ENCODE data around the gene RAD51B.

The RAD51B gene

DNA sequence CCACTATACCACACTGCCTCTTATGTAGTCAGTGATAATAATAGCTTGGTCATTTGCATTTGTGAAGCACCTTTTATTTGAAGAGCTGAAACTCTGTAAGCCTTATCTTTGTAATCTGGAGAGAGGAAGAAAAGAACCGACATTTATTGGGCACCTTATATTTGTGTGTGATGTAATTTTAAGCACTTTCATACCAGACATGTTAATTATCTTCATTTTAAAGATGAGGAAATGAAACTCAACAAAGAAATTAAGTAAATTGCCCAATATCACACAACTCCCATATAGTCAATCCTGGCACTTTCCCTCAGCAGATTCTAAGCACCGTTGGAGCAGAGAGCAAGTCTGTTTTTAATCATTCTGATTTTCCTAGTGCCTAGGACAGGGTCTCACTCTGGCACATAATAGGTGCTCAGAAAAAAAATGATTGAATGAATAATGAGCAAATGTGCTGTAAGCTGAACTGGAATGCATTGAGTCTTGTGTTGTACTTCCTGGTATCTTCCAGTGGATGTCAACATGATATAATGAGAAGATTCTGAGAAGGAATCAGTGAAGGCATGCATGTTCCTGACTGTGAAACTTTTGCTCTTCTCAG lies 554.4 kb downstream of the RAD51B start:
- DNase-seq (ENCODE audit: low read depth in 1 of 2, low spot score in 1 of 2): no peak

DNA sequence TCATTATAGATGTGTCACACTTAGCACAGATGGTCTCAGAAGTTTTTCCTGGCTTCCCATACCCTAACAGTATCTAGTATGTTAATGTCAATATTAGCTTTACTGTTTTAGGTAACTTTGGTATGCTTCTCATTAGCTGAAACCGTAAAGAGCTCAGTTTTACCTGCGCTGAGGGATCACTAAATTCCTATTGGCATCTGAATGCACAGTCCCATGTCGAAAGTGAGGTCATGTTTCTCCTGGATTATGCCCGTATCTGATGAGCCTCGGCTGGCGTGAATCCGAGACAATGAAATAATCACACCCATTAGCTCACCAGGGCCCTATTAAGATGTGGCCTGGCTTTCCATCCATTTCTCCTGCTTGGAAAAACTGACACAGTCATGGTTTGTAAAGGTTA lies 555.1 kb downstream of the RAD51B start:
- no peak for DNase-seq (ENCODE audit: low read depth in 1 of 2, low spot score in 1 of 2)

DNA sequence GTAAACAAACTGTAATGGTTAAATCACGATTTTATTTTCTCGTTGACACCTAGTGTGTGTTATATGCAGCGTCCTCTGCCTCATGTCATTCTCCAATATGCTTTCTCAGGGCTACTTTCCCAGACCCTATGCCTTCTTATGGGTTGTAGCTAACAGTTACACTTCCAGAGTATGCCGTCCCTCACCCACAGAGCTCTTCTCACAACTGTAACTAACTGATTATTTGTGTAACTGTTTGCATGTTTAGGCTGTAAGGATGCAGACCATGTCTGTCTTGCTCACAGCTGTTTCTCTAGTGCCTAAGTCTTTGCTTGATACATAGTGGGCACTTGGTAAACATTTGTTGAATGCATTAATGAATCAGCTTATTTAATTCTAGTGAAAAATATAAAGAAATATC lies 555.8 kb downstream of the RAD51B start:
- no peak for DNase-seq (ENCODE audit: low read depth in 1 of 2, low spot score in 1 of 2)

DNA sequence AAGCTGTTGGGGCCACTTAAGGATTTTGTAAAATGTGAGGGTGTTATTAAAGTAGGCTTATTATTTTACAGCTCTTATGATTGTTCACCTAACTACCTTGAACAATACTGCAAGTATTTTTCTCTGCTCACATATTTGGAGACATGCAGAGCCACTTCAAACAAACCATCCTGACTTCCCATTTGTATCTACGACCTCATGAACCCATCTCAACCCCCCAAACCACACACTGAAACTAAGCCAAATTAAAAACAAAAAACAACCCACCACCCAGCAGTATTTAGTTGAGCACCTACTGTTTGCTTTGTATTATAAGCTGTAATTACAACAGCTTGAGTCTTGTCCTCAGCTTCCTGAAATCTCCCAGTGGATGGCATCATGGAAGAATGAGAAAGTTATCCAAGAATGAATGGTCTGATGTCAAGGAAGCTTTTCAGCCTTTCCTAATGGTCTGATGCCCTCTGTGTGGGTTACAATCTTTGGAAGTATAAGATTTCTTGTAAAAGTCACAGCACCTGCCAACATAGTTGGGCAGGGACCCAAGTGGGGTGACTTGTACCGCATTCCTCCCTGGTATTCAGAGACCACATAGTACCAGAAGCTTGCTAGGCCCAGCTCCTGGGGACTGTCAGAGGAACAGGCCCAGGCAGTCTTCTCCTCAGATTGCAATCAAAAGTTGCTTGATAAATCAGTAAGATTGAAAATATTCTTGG lies 556.6 kb downstream of the RAD51B start:
- no peak for DNase-seq (ENCODE audit: low read depth in 1 of 2, low spot score in 1 of 2)

DNA sequence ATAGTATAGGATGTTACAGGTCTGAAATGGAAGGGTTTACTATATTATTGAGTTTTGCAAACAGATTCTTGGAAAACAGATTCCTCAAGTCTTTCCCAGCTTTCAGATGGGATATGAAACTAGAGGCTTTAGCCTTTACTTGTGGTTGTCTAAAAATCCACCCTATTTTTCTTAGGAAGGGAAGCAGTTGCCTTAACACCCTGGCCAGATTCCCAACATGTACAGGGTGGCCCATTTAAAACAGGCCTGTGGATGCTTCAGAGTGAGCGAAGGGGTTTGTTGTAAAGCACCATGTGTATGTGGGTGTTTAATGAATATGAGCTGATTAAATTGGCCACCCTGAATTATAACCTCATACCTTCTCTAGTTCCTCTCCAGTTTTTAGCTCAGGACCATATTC lies 557.4 kb downstream of the RAD51B start:
- DNase-seq (ENCODE audit: low read depth in 1 of 2, low spot score in 1 of 2): no peak

DNA sequence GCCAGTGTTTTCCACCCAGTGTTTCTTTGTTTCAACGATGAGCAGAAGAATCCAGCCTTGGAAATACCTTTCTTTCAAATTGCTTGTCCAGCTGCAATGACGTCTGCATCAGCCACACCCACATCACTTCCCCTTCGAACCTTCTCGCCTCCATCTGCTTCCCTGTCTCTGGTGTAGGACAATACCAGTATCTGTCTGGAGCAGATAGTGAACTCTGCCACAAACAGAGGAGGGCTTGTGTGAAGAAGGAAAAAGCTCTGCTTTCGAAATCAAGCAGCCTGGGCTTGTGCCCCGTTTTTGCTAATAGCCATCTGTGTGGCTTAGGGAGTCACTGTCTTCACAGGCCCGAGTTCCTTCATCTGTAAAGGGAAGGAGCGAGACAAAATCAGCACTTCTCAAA lies 557.9 kb downstream of the RAD51B start:
- no peak for DNase-seq (ENCODE audit: low read depth in 1 of 2, low spot score in 1 of 2)

DNA sequence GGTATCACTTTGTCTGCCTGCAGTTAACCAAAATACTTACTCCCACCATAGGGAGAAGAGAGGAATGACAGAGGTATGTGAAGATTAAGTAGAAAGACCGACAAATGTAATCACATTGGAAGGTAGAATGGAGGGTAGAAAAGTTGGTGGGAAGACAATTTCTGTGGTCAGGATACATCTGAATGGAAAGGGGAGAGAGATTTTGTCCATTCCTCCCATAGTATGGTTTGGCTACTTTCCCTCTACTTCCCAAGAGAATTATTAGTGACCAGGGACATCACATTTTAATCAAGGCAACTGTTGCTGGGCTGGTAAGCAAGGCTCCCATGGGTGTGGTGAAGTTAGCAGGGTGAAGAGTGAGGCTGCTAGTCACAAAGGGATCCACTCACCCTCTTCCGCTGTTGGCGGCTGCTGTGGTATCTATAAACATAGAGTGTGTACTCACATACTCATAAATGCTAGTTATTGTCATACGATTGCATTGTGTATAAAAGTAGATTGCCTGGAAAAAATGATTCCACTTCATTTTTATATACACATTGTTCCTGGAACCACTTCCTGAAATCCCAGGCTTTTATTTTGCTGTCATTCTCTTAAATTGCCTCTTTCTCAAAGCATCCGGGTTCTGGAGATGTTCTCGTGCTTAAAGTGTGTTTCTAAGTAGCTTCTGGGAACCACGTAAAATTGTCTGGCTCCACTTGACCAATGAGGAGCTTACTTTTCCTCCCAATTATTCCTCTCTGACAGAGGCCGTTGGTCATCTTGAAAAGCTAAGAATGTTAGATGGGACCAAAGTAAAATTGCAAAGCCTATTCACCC lies 560.1 kb downstream of the RAD51B start:
- no peak for DNase-seq (ENCODE audit: low read depth in 1 of 2, low spot score in 1 of 2)

DNA sequence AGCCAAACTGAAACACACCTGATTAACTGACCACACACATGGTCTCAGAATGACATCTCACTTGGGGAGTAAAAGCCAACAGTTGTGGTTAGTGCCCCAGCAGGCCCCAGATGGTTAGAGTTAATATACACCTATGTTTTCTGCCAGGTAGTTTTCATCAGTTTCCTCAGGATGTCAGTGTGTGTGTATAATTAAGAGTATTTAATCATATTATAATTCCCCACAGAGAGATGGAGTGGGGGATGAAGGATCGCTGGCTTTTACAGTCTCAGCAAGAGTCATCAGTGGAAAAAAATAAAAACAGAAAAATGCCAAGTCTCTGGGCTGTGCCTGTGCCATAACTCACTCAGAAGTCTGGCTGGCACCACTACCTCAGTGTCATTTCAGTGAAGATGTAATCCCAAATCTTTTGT lies 560.8 kb downstream of the RAD51B start:
- DNase-seq (ENCODE audit: low read depth in 1 of 2, low spot score in 1 of 2): no peak

DNA sequence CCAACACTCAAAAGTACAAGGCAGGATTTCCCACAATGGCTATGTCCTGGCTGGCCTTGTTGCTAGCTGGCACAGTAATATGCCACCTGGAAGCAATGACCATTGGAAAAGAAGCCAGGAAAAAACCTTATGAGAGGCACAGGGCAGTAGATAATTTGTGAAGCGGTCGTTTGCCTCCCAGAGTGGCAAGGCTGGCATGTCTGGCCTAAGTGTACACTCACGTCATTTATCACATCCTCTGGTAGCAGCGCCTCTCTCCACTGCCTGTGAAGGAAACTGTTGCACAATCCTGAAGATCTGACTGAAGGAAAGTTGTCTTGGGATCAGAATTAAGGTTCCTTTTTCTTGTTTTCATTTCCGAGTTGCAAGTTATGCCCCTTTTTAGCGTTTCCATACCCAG lies 564.8 kb downstream of the RAD51B start:
- no peak for DNase-seq (ENCODE audit: low read depth in 1 of 2, low spot score in 1 of 2)

DNA sequence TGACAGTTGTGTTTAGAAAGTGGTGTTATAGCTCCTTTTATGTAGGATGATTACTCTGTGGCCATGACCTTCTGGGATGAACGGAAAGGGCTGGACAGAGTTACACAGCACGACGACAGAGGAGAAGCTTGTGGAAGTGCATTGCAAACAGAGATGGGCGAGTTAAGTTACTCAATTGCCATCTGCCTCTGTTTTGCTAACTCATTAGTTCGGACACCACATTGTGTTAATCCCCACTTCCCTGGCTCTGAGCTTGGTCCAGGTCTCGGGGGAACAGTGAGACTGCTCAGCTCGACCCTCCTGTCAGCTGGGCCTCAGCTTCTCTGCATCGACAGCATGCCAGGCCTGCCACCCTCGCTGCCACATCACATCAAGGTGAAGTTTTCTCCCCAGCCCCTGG lies 565.3 kb downstream of the RAD51B start:
- no peak for DNase-seq (ENCODE audit: low read depth in 1 of 2, low spot score in 1 of 2)

DNA sequence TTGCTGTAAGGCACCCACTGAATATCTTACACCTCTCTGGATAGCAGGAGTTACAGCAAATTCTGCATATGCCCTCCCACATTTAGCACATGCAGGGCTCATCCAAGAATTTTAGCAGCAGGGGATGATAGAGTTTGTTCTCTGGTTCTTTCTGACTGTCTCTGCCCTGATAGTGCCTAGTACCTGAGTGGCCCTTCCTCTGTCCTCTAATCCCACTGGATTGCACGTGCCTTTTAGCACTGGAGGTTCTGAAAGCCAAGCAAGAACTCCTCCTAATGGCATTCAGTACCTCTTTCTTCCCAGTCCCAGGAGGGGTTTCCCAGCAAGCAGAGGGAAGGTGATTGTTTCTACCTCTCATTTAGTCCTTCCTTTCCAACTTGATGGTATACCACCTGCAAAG lies 566.9 kb downstream of the RAD51B start:
- no peak for DNase-seq (ENCODE audit: low read depth in 1 of 2, low spot score in 1 of 2)

DNA sequence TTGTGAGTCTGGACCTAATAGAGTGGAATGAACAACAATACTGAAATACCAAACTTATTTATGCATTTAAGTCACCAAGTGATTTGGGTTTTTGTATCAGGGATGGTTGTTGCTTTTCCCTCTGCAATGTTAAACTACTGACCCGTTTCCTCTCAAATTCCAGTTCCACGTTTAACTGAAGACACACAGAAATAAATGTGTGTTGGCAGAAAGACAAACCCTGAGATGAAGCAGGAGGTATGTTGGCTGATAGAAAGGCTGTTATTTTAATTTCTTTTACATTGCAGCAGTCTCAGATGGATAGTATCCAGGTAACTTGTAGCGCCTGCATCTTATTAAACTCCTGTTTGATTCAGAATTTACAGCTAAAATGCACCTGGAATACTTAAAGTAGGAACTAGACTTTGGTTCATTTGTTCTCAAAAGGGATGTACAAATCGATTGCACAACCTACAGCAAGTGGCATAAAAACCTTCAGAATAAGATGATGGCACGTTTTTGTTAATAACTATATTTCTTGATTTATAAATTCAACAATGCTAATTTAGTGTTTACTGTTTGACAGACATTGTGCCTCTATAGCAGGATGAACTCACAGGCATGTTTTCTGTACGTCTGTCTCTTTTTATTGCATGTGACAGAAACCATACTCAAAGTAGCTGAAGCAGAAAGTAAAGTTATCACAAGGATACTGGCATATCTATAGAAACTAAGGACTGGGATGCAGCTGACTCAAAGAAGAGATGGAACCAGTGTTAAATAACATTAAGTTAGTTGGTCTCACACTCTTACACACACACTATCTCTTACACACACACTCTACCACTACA lies 567.6 kb downstream of the RAD51B start:
- DNase-seq (ENCODE audit: low read depth in 1 of 2, low spot score in 1 of 2): no peak

DNA sequence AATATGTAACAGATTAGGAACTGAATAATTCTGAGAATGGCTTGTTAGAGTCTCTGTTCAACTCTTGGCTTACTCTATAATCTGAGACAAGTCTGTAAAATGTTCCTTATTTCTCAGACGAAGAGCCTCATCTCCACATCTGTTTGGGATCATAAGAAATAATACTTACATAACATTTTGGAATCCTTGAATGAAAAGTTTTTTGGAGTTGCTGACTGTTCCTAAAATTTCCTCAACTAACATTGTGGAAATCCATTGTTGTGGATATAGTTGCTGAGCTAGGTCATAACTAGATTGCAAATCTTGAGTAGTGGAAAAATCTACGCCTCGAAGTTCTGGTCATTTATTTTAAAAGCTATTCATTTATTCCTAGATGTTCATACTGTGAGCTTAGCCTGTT lies 570.4 kb downstream of the RAD51B start:
- no peak for DNase-seq (ENCODE audit: low read depth in 1 of 2, low spot score in 1 of 2)

DNA sequence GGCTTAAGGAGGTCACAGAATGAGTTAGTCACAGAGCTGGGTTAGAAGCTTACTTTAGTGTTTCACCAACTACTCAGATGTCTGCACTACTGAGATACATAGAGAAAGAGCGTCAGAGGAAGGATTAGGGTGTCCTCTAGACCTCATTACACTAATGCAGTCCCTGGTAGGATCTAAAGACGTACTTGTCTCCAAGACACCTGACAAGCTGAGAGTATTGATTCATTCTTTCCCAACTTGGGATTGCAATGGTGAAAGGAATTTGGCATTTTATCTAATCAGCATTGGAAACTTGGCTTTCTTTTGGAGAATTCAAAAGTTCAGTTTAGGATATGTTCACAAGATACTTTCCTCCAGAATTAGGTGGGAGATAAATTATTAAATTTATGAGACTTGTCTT lies 571.2 kb downstream of the RAD51B start:
- no peak for DNase-seq (ENCODE audit: low read depth in 1 of 2, low spot score in 1 of 2)

DNA sequence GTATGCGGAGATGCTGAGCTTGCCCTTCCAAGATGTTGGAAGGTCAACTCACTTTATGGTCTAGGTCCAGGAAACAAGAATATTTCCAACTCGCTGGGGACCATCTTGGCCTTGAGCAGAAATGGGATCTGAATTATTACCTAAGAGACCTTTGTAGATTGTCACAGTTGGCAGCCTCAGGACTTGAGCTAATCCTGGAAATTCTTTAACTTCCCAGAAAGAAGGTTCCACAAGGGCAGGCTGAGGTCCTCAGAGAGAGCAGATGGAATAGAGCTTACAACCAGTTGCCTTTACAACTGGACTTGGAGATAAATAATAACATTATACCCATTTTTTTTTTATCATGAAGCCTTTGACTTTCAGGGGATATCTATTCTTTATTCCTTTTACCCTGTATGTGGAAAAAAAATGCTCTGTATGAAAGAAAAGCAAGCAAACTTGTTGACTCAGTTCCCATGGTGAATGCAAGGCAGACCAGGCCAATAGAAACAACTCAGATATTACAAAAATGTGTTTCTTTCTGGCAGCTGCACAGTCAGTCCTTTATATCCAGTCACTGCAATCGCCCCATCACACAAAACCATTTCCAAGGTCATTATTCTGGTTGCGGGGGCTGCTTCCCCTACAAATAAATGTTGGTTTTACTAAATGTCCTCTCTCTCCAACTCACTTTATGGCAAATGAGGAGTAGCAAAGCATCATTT lies 571.9 kb downstream of the RAD51B start:
- DNase-seq (ENCODE audit: low read depth in 1 of 2, low spot score in 1 of 2): no peak

DNA sequence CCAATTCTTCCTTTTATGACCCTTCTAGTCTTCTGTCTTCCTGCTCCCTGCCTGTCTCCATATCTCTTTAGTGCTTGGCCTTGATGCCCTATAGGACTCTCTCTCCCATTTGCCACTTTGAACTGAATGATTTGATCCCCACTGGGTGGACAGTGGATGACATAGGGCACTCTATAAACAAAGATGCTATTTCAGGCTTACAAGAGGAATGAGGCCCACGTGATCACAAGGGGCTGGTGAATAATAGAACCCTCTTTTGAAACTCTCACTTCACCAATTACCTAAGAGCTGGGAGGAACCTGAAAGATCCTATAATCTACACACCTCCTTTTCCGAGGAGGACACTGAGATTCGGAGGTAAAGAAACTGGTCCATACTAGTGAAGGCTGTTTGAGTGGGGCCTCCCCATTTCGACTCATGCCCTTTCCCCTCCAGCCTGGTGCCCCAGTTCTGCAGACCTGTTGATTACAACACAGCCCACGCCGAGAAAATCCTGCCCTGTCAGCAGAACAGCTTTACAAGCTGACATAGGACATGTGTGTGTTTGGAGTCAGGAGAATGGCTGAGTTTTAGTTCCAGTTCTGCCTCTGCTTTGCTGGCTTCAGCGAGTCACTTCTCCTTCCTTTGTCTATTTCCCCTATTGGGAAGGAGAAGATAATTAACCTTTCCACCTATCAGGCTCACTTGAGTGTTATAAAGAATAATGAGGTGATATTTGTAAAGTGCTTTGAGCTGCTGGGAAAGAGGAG lies 573.0 kb downstream of the RAD51B start:
- DNase-seq (ENCODE audit: low read depth in 1 of 2, low spot score in 1 of 2): no peak

DNA sequence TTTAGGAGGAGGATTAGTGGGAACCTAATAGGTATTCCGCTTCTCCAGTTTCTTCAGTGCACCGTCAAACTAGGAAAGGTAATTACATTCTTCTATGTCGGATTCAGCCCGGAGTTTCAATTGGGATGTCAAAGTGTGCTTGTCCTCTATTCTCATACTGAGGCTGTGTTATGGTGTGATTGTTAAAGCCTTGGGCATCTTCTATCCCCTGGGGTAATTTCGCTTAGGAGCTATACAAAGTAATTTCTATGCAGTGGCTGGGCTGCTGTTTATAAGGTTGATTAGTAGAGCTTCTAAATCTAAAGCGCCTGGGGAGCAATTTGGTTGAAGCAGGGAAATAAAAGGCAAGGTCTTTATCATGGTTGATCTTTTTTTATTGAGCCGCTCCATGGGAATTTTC lies 573.7 kb downstream of the RAD51B start:
- DNase-seq (ENCODE audit: low read depth in 1 of 2, low spot score in 1 of 2): no peak

DNA sequence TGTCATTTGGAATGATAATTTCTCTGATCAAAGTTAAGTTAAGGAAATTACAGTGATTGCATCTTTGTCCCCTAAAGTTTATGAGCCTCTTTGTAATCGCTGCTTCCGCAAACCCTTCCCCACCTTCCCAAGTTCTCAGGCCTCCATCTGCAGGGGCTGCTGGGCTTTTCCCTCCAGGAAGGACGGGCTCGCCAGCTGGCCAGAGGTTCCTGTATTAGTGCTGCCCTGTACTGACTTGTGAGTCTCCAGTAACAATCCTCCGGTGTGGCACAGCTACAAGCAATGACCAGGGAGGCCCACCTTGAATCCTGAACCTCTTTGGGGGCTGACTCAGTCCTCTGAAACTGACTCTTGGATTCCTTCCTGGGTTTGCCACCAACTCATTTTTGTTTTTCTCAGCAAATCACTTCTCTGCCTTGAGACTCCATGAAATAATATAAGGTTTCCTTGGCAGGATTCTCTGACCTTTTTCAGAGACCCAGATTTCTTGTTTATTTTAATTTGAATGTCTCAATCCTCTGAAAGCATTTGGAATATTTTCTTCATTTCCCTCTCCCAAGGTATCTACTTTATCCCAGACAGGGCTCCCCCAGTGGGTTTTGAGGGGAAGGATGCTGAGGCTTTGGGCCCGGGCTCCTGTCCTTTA lies 574.7 kb downstream of the RAD51B start:
- DNase-seq (ENCODE audit: low read depth in 1 of 2, low spot score in 1 of 2): no peak

DNA sequence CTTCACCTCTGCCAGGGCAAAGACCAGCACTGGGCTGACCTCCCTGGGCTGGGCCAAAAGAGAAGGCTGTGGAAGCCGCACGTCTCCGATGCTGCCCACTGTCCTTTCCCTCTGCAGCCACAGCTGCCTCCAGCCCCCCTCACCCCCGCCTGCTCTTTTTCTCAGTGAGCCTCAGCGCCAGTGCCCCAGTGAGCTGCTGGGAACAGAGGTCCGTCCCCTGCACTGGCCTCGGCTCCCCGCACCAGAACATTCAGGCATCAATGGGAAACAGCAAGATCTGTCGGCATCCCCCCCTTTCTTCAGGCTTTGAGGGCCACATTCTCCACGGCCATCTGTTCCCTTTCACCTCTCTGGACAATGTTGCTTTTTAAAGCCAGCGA lies 575.2 kb downstream of the RAD51B start:
- DNase-seq (ENCODE audit: low read depth in 1 of 2, low spot score in 1 of 2): no peak

DNA sequence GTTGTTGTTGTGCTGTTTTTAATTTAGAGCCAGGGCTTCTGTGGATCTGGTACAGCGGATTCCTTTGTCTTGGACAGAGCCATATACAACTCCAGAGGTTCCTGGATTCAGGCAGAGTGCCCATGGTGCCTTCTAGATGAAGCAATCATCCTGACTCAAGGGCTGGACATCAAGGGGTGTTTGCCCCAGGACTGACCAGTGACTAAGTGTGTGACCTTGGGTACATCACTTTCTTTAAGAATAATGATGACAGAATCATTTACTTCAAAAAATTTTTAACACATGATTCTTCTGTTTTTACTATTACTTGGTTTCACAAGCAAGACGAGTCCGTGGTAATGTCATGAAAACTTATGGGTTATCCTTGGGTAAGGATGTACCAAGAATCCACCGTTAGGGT lies 576.0 kb downstream of the RAD51B start:
- no peak for DNase-seq (ENCODE audit: low read depth in 1 of 2, low spot score in 1 of 2)
